Breast epithelium (tissue), 3 donors: ENCODE data around the gene OR51G1.

Source experiments
- POLR2AphosphoS5 ChIP-seq, 3 donors: sonication (generic); formaldehyde crosslinking; IDR thresholded peaks; one replicate each; pipeline ENCODE4 v1.6.1; 2017; ENCODE audit warnings: antibody characterized with exemption in 3 of 3
- TF ChIP-seq, protein P1 (sequence below), 3 donors: fragments of 450-650 bp; IDR thresholded peaks; one replicate each; pipeline ENCODE4 v1.5.1; 2016 to 2017; ENCODE audit warnings: antibody characterized with exemption in 3 of 3, mild to moderate bottlenecking in 3 of 3, moderate library complexity in 3 of 3

GRCh38 chr11:4962816-4963215 lies 38.7 kb upstream of the OR51G1 start:
- TF ChIP-seq, protein P1, sequence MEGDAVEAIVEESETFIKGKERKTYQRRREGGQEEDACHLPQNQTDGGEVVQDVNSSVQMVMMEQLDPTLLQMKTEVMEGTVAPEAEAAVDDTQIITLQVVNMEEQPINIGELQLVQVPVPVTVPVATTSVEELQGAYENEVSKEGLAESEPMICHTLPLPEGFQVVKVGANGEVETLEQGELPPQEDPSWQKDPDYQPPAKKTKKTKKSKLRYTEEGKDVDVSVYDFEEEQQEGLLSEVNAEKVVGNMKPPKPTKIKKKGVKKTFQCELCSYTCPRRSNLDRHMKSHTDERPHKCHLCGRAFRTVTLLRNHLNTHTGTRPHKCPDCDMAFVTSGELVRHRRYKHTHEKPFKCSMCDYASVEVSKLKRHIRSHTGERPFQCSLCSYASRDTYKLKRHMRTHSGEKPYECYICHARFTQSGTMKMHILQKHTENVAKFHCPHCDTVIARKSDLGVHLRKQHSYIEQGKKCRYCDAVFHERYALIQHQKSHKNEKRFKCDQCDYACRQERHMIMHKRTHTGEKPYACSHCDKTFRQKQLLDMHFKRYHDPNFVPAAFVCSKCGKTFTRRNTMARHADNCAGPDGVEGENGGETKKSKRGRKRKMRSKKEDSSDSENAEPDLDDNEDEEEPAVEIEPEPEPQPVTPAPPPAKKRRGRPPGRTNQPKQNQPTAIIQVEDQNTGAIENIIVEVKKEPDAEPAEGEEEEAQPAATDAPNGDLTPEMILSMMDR (IDR thresholded peaks at IDR 0.05), result no peak
- TF ChIP-seq POLR2AphosphoS5 (IDR thresholded peaks at IDR 0.05), result no peak
